Measurements from ENCODE around the gene DPAGT1. TPM values are rescaled to one million over a fixed set of nuclear protein-coding genes. Genes with fewer than 3 reads are reported as not detected.

DPAGT1 gene
- total and polyA plus RNA-seq, 3 donors from 2014 or later = 24.6 to 35.5 (median 29.4) TPM

GRCh38 chr11:119084663-119085436 lies 16.8 kb downstream of the DPAGT1 start, which contains the start of gene HMBS:
HMBS (plus strand) TSS chr11:119084881; CDS start chr11:119085034, 153 bp downstream.
- Histone ChIP-seq H3K4me3 (peak within 1 kb of the TSS; percentile 73 to 79), H3K27ac (peak within 1 kb of the TSS; percentile 82 to 92), H3K9me3 (no peaks in the 10 kb centered on the region), H3K36me3 (ENCODE audit: low read depth, missing control alignments) (no peaks in the 10 kb centered on the region), H3K4me1 (peaks cover 20% of the 10 kb centered on the region), H3K27me3 (no peaks in the 10 kb centered on the region)
- no peak for TF ChIP-seq POLR2A (IDR thresholded peaks at IDR 0.05)
- no peak for TF ChIP-seq CTCF (IDR thresholded peaks at IDR 0.05)
- intact Hi-C loops (cut with DNase I; ENCODE audit: low total_unique reads) = no loop called here
- 1% methylated on average over 28 to 45 of the region's 45 CpGs for WGBS, 2 donors
- DNase-seq = peak; percentile 95

- H3K4me1 ChIP-seq = peaks cover 20% of the 10 kb centered on the region
- peak overlapping the region; percentile 41 to 71 for H3K27ac ChIP-seq
- no peaks in the 10 kb centered on the region for H3K27me3 ChIP-seq
- no peaks in the 10 kb centered on the region for H3K36me3 ChIP-seq (ENCODE audit: low read depth, missing control alignments)
- H3K9me3 ChIP-seq = no peaks in the 10 kb centered on the region
- DNase-seq = peak; percentile 79
- H3K4me3 ChIP-seq = no peak overlapping the region
- TF ChIP-seq CTCF (IDR thresholded peaks at IDR 0.05) (no peak), POLR2A (IDR thresholded peaks at IDR 0.05) (no peak)
- 52 to 61% methylated on average over 5 to 7 of the region's 7 CpGs for WGBS, 2 donors
- intact Hi-C loops (cut with DNase I; ENCODE audit: low total_unique reads) = no loop called here
Measured at GRCh38 chr11:119081682-119082260, 19.9 kb downstream of the DPAGT1 start.

GRCh38 chr11:119078675-119079420 lies 22.8 kb downstream of the DPAGT1 start:
- intact Hi-C loops (cut with DNase I; ENCODE audit: low total_unique reads) = no loop called here
- WGBS, 2 donors = 91% methylated on average over 19 of the region's 19 CpGs

GRCh38 chr11:119077839-119078238 lies 23.8 kb downstream of the DPAGT1 start:
- TF ChIP-seq CTCF (IDR thresholded peaks at IDR 0.05) (no peak), POLR2A (IDR thresholded peaks at IDR 0.05) (no peak)
- H3K9me3 ChIP-seq = no peaks in the 10 kb centered on the region
- no peaks in the 10 kb centered on the region for H3K36me3 ChIP-seq (ENCODE audit: low read depth, missing control alignments)
- H3K4me1 ChIP-seq = peaks cover 10% of the 10 kb centered on the region
- no peak for DNase-seq
- intact Hi-C loops (cut with DNase I; ENCODE audit: low total_unique reads) = no loop called here
- H3K4me3 ChIP-seq = no peak overlapping the region
- H3K27me3 ChIP-seq = no peaks in the 10 kb centered on the region
- H3K27ac ChIP-seq = no peak overlapping the region
- WGBS, 2 donors = 94 to 97% methylated on average over 11 of the region's 11 CpGs

More at GRCh38 chr11:119078675-119079420, 22.8 kb downstream of the DPAGT1 start:
- H3K4me3 ChIP-seq = no peak overlapping the region
- H3K9me3 ChIP-seq = no peaks in the 10 kb centered on the region
- H3K4me1 ChIP-seq = peaks cover 10% of the 10 kb centered on the region
- no peak for DNase-seq
- H3K27ac ChIP-seq = no peak overlapping the region
- TF ChIP-seq POLR2A (IDR thresholded peaks at IDR 0.05) (no peak), CTCF (IDR thresholded peaks at IDR 0.05) (no peak)
- no peaks in the 10 kb centered on the region for H3K36me3 ChIP-seq (ENCODE audit: low read depth, missing control alignments)
- no peaks in the 10 kb centered on the region for H3K27me3 ChIP-seq
